ENCODE results near the gene SAA1. TPM values are rescaled to one million over a fixed set of nuclear protein-coding genes. Genes with fewer than 3 reads are reported as not detected.

Gene SAA1
- total RNA-seq, result 160 and 186 TPM in 2 replicates

DNA sequence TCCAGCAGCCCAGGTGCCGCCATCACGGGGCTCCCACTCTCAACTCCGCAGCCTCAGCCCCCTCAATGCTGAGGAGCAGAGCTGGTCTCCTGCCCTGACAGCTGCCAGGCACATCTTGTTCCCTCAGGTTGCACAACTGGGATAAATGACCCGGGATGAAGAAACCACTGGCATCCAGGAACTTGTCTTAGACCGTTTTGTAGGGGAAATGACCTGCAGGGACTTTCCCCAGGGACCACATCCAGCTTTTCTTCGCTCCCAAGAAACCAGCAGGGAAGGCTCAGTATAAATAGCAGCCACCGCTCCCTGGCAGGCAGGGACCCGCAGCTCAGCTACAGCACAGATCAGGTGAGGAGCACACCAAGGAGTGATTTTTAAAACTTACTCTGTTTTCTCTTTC lies at the start of gene SAA1:
Gene SAA1 (plus strand): TSS at position 316 of the 400 bp plus-strand sequence. CDS start 624 bp downstream, outside the sequence.

DNA sequence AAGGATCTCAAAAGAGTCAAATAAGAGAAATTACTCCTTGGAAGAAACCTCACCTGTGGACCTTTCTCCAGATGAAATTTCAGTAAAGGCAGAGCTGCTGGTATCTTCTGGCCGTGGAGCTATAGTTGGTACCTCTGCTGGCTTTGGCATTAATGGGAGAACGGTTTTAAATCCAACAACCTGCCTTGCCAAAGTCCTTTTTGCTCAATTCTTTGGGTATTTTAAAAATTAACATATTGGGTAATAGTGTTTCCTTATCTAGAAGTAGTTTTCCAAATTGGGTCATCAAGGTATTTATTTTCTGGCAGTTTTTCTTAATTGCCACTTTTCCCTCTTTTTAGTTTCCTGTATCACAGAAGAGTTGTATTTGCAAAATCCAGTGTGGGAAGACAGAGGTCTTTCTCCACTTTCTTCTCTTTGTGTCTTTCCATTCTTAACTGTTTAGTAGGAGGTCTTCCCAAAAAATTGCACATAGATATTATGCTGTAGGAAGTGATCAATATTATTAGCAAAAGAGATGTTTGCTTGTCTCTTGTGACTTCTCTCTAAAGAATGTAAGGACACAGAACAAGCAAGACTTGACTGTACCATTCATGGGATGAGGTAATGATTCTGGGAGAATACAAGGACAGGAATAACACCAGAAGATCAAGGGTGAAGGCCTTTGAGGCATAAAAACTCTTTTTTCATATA lies 29.3 kb upstream of the SAA1 start, which contains the start of gene SAA4:
Gene SAA4 (minus strand): TSS at position 139 of the 693 bp plus-strand sequence. CDS start 876 bp downstream, outside the sequence.

DNA sequence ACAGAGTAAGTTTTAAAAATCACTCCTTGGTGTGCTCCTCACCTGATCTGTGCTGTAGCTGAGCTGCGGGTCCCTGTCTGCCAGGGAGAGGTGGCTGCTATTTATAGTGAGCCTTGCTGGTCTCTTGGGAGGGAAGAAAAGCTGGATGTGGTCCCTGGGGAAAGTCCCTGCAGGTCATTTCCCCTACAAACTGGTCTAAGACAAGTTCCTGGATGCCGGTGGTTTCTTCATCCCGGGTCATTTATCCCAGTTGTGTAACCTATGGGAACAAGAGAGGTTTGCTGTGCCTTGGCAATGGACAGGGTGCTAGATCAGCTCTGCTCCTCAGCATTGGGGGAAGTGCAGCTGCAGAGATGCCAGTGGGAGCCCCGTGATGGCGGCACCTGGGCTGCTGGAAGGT lies 17.5 kb upstream of the SAA1 start, which contains the start of gene SAA2:
Gene SAA2 (minus strand): TSS at position 108 of the 400 bp plus-strand sequence. CDS start 657 bp downstream, outside the sequence.

Other genes with a start within 250 kb of the SAA1 start
- under 0.01 and 0.08 TPM in 2 replicates for gene TPH1, start 220.0 kb upstream of the SAA1 start, total RNA-seq
- 14.8 and 26.0 TPM in 2 replicates for gene SAAL1, start 160.2 kb upstream of the SAA1 start, total RNA-seq
- 24.1 and 45.6 TPM in 2 replicates for gene MRGPRX3, start 133.7 kb upstream of the SAA1 start, total RNA-seq
- gene MRGPRX4, start 93.4 kb upstream of the SAA1 start, total RNA-seq, result 0.27 and 0.55 TPM in 2 replicates
- not detected in 2 replicates for gene SAA4, start 29.5 kb upstream of the SAA1 start, total RNA-seq
- gene SAA2, start 17.6 kb upstream of the SAA1 start, total RNA-seq, result 7.4 and 19.6 TPM in 2 replicates
- 11.7 and 21.3 TPM in 2 replicates for gene HPS5, start 55.9 kb downstream of the SAA1 start, total RNA-seq
- 32.3 and 51.3 TPM in 2 replicates for gene GTF2H1, start 56.3 kb downstream of the SAA1 start, total RNA-seq
- 815 and 1,231 TPM in 2 replicates for gene LDHA, start 128.3 kb downstream of the SAA1 start, total RNA-seq
- gene LDHC, start 146.1 kb downstream of the SAA1 start, total RNA-seq, result not detected in 2 replicates
- not detected in 2 replicates for gene LDHAL6A, start 189.6 kb downstream of the SAA1 start, total RNA-seq